Stimulated activated CD8-positive, alpha-beta memory T cell treated with anti-CD3 and anti-CD28 coated beads, Interleukin-7, amount 100 ng/mL, for 48 hours (primary cell): ENCODE results near the gene ATP9B.
A peak's percentile ranks its signal among the peaks of the same experiment; 100 is the strongest.
"Not testable (repeated sequence)": the region's sequence is repeated elsewhere in the genome, so short reads cannot be mapped to it uniquely, and the experiment has no call there.

Experiments
- DNase-seq, 2 donors: peaks; one replicate each; pipeline ENCODE4 v3.0.0-alpha.2; 2020; ENCODE audit warnings: low read depth in 1 of 2; ENCODE audit errors: extremely low read depth in 1 of 2

Gene ATP9B

DNA sequence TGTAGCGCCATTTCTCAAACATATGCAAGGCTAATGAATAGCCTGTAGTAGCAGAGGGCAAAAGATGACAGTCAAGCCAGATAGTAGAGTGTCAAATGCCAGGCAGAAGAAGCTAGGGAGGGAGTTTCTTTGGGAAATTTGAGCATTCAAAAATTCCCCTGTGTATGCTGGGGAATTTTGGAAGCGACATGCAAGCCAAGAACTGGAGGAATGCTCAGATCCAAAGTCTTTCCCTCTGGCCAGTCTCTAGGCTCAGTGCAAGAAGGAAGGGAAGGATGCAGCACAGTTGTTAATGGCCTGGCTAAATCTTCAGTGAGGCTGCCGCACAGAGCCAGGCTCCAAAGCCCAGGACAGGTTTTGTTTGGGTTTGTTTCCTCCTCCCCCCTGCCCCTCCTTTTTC lies 59.9 kb downstream of the ATP9B start:
- no peak for DNase-seq

GRCh38 chr18:79133724-79134123 lies 64.5 kb downstream of the ATP9B start:
- no peak for DNase-seq

- no peak for DNase-seq
Measured at GRCh38 chr18:79135924-79136323, 66.7 kb downstream of the ATP9B start.

DNA sequence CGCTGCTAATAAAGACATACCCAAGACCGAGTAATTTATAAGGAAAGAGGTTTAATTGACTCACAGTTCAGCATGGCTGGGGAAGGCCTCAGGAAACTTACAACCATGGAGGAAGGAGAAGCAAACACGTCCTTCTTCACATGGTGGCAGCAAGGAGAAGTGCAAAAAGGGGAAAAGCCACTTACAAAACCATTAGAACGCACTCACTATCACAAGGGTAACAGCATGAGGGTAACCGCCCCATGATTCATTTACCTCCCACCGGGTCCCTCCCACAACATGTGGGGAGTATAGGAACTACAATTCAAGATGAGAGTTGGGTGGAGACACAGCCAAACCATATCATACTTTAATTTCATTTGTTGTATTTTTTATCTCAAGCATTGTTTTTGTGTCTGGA lies 67.5 kb downstream of the ATP9B start:
- no peak for DNase-seq

DNA sequence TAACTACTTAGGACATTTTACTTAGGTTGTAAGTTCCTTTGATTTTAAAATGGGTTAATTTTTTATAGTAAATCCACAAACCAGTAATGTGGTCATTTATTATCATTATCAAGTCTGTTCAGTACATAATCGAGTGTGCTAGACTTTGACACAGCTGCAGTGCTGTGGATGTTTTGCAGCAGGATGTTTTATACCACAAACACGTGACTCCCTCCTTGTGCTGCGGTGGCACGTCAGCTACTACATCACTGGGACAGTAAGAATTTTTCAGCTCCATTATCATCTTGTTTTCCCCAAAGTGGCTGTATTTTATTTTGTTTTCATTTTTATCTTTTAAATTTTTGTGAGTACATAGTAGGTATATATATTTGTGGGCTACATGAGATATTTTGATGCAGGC lies 70.0 kb downstream of the ATP9B start:
- peak in 1 of 2 donors; percentile 1 for DNase-seq

DNA sequence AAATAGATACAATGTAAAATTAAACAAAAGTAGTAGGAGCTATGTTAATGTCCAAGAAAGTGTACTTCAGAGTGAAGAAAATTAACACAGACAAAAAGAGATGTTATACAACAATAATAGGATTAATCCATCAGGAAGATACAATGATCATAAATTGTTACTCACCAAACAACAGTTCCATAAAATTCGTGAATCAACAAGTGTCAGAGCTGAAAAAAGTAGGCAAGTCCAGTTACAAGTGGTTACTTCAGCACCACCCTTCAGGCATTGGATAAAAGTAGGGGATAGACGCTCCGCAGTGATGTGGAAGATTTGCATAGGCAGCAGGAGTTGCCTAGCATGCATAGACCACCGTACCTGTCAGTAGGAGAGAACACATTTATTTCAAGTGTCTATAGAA lies 77.8 kb downstream of the ATP9B start:
- no peak for DNase-seq

DNA sequence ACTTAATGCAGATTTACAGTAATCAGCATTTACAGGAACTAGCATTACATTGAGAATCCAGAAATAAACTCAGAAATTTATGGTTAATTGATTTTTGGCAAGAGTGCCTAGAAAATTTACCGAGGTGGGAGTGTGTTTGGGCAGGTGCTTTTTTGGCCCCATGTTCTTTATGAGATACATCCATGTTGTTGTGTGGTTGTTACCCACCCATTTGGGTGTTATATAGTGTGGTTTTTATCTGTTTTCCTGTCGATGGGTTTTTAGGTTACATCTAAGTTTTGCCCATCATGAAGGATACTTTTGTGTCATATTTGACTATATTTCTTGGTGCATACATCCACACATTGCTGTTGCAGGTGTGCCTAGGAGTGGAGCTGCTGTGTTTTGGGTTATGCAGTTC lies 82.0 kb downstream of the ATP9B start:
- DNase-seq: no peak

DNA sequence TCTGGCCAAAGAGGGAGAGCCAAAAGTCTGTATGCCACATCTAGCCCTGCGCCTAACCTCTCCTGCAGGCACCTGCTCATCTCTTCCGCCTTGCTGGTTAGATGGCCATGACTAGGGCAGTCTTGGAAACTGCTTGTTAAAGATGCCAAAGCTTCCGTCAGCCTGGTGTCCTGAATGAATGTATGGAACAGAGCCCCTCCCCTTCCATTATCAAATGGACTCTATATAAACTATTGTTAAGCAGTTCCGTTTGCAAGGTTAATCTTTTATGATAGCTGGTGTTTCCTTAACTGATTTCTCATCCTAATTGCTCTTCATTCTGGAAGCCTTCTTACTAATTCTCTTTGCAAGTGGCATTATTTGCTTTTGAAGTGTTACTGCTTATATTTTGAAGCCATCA lies 87.1 kb downstream of the ATP9B start:
- DNase-seq: no peak

DNA sequence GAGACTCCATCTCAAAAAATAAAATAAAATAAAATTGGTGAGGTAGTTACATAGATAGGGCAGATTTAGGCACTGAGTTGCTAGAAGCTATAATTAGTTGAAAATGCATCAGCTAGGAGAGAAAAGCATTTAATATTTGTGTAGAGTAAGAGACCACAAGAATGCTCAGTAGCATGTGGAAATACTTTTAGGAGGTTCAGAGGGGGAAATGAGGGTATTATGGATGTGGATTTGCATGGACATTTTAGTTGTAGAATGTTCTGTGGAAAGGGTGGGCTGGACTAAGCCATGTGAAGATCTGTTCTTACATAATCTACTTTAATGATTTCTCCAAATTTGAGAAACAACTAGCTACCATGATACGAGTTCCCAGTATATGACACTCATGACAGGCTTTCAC lies 95.5 kb downstream of the ATP9B start:
- DNase-seq: no peak

DNA sequence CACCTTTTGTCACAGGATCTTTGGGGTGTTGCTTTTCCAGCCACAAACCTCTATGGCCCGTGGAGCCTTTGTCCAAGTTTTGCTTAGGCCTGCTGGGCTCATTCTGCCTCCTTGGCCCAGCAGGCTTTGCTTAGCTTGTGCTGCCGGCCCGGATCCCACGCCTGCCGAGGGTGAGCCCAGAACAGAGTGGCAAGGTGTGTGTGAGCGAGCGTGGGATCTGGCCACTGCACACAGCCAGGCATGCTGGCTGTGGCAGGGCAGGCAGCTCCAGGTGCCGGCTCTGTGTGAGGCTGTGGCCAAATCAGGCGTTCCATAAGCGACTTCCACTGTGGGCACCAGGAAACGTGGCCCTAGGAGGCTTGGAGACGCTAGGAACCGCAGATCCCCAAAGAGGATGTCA lies 97.5 kb downstream of the ATP9B start:
- no peak for DNase-seq

GRCh38 chr18:79167526-79168190 lies 98.5 kb downstream of the ATP9B start:
- no peak for DNase-seq

DNA sequence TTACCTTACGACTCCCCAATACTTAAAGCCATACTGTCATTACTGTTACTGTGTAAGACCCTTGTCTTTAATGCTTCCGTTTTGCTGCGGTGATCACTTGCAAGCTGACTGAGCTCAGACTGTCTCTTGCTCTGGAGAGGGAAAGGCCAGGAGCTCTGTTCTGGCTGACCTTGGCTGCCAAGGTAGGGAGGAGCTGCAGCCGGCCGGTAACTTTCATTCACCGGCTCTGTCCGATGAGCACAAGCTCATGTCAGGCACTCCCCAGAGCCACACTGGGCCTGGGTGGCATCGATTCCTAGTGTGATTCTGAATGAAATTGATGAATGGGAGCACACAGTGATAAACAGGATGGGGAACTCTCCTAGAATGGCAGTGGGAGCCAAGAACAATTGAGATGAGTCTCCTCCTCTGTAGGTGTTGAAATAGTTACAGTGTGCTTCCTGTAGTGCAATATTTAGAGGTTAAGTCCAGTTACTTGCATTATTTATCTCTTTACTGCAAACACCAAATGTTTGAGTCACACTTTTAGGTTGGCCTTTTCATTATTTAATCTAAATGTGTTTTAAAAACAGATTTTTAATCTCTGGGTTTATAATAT lies 100.9 kb downstream of the ATP9B start:
- DNase-seq: no peak

- not testable (repeated sequence) for DNase-seq
Measured at GRCh38 chr18:79172331-79172730, 103.1 kb downstream of the ATP9B start.

- DNase-seq: no peak
Measured at GRCh38 chr18:79173742-79174141, 104.5 kb downstream of the ATP9B start.

DNA sequence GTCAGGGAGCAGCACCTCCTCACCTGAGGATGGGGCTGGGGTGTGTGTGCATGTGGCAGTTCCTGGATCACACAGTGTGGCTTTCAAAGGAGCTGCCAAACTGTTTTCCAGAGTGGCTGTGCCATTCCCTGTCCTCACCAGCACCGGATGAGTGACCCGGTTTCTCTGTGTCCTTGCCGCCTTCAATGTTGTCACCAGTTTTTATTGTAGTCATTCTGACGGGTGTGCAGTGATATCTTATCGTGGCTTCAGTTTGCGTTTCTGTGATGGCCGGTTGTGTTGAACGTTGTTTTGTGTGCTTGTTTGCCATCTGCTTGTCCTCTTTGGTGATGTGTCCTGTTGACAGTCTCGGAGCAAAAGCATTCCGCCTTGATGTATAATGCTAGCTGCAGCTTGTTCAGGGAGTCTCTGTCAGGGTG lies 108.9 kb downstream of the ATP9B start:
- DNase-seq: no peak

GRCh38 chr18:79182047-79182713 lies 113.0 kb downstream of the ATP9B start:
- no peak for DNase-seq

GRCh38 chr18:79185648-79186047 lies 116.5 kb downstream of the ATP9B start:
- no peak for DNase-seq

DNA sequence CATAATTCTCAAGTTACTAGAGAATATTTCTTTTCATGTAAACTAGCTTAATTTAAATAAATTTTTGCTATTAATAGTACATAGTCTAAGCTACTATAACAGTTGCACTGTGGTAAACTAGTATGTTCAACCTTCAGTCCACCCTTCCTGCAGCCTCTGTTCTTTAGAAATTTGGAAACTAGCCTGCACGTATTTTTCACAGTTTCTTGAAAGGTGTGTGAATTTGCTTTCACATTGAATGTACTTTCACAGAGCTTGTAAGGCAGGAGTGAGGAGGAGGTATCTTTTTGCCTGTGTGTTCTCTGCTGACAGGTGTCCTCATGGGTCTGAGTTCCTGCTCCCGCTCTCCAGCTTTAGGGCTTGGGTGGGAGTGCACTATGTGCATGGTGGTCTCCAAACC lies 117.5 kb downstream of the ATP9B start:
- DNase-seq: no peak

DNA sequence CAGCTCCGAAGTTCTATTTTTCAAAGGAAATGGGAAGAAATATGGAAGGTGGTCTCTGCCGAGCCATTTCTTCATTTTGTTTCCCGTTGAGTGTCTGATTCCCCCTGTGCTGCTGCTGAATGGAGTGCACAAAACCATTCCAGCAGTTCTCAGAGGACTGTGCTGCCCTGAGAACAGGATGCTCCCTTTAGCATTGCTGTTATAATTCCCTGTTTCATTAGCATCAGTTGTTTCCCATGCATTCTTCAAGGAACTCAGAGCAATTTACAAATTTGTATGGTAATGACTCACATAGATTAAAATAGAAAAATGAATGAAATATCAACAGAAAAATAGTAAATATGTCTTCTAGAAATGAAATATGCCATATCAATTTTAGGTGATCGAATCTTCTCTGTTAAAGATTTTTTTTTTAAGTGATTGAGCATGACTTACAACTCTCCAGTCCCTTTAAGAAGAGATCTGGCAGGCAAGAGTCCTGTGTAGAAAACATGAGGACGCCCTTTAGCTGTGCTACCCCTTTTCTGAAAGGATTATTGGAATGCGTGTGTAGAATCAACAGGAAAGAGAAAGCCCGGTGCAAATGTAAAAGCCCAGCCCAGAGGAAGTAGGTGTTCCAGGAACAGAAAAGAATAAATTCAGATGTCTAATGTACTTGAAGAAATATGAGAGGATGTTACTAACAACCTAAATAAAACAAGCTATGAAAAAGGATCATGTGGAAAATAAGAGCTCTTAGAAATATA lies 118.5 kb downstream of the ATP9B start:
- DNase-seq: no peak

- no peak for DNase-seq
Measured at GRCh38 chr18:79191418-79191817, 122.2 kb downstream of the ATP9B start.

DNA sequence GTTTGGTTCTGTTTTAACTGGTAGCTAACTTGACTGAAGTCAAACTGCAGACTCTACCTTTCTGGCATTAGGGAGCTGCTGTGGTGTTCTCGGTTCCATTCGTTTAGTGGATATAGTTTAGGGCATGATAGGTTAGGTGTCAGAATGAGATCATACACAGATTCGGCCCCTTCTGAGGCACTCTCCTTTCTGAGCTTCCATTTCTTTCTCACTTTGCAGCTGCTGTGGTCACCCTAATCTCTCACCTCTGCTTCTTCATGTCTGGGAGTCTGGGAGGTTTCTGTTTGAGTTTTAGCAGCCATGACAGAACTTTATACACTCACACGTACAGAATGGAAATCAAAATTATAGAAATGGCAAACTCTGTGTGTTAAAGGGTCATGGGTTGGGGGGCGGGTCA lies 122.8 kb downstream of the ATP9B start:
- no peak for DNase-seq

GRCh38 chr18:79193826-79194225 lies 124.6 kb downstream of the ATP9B start:
- DNase-seq: no peak
